Stimulated activated CD8-positive, alpha-beta memory T cell treated with anti-CD3 and anti-CD28 coated beads, Interleukin-7, amount 100 ng/mL, for 24 hours (primary cell): ENCODE data around the gene ARL14EP.

ENCODE experiments used
- DNase-seq: peaks from one replicate; pipeline ENCODE4 v3.0.0-alpha.2; 2020; ENCODE audit warnings: low read depth

ARL14EP gene

DNA sequence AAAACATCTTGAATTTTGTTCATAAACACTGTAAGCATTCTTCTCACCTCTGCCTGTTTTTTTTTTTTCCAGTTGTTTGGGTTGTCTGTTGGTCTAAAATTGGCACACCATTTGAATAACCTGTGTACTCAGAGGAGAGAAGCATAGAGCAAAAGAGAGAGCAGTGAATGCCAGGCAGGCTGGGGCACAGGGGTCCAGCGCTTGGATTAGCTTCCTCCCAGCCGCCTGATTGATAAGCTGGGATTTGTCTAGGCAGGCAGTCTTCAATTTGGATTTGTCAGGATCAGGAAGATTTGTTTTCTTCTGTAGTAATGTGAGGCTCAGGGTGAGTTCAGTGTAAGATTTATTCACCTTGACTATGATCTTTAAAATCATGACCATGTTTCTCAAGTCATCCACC lies 59.0 kb downstream of the ARL14EP start:
- no peak for DNase-seq
